Esophagus muscularis mucosa (tissue), 4 donors: ENCODE results near the gene CKB. TPM values are rescaled to one million over a fixed set of nuclear protein-coding genes. Genes with fewer than 3 reads are reported as not detected.

Experiments used
- DNase-seq: peaks from one replicate; pipeline ENCODE4 v3.0.0-alpha.2; 2017; ENCODE audit errors: extremely low spot score
- H3K27ac ChIP-seq, 4 donors: fragments of 200-600 bp; sonication (generic); replicated peaks in 1 of 4; 1 replicate in 3 of 4; 2 replicates in 1 of 4; pipeline ENCODE4 v1.5.1; 2016 to 2019; ENCODE audit warnings: mild to moderate bottlenecking in 1 of 4
- H3K27me3 ChIP-seq, 4 donors: fragments of 200-600 bp; sonication (generic); one replicate each; pipeline versions ENCODE4 v1.5.1 to v1.6.0; 2016 to 2019
- H3K36me3 ChIP-seq, 4 donors: fragments of 200-600 bp; sonication (generic); one replicate each; pipeline ENCODE4 v1.5.1; 2016 to 2019
- H3K4me1 ChIP-seq, 4 donors: fragments of 200-600 bp; sonication (generic); one replicate each; pipeline ENCODE4 v1.5.1; 2016 to 2019
- H3K4me3 ChIP-seq, 4 donors: fragments of 200-600 bp; sonication (generic); 1 replicate in 2 of 4; 2 replicates in 2 of 4; pipeline ENCODE4 v1.5.1; 2016 to 2019; ENCODE audit warnings: mild to moderate bottlenecking in 4 of 4, moderate library complexity in 1 of 4
- H3K9me3 ChIP-seq, 4 donors: fragments of 200-600 bp; sonication (generic); 1 replicate in 3 of 4; 2 replicates in 1 of 4; pipeline ENCODE4 v1.5.1; 2016 to 2019
- CTCF ChIP-seq, 3 experiments: fragments of 200-600 bp in 2 of 3; fragments of 450-650 bp in 1 of 3; sonication (generic) in 2 of 3; IDR thresholded peaks; one replicate each; pipeline ENCODE4 v1.5.1; 2017 to 2019; ENCODE audit warnings: antibody characterized with exemption in 3 of 3, mild to moderate bottlenecking in 2 of 3, moderate library complexity in 1 of 3
- EP300 ChIP-seq: sonication (generic); formaldehyde crosslinking; IDR thresholded peaks from one replicate; pipeline ENCODE4 v1.6.1; 2017; ENCODE audit warnings: antibody characterized with exemption
- POLR2A ChIP-seq: fragments of 450-650 bp; IDR thresholded peaks from one replicate; pipeline ENCODE4 v1.6.1; 2017; ENCODE audit warnings: antibody characterized with exemption, moderate library complexity, mild to moderate bottlenecking, low read depth
- POLR2AphosphoS5 ChIP-seq, 2 donors: sonication (generic); formaldehyde crosslinking; IDR thresholded peaks; one replicate each; pipeline ENCODE4 v1.6.1; 2017; ENCODE audit warnings: antibody characterized with exemption in 2 of 2
- WGBS: methylation state at CpG from one replicate; pipeline ENCODE4 v1.1.5; 2018; 5-methylcytosine and 5-hydroxymethylcytosine counted together
- intact Hi-C: fragments of 100-400 bp; cut with DNase I; formaldehyde crosslinking; loops from one replicate; pipeline ENCODE4 v1.15.1; 2023
- total RNA-seq, 4 donors: library from RNA; depleted of rRNA; stranded (reverse); fragments of >200 nt; gene quantifications; one replicate each; pipeline versions ENCODE4 v1.1.0 to v1.2.1, GENCODE V29; 2016

The CKB gene
- total RNA-seq, 4 donors from 2014 or later, result 917 to 1,843 (median 1,284) TPM

- peaks cover 6 to 11% (median 9%) of the 10 kb centered on the region in 4 donors for H3K4me1 ChIP-seq
- no peak overlapping the region for H3K27ac ChIP-seq
- intact Hi-C loops, result no loop called here
- 85% methylated on average over 8 of the region's 8 CpGs for WGBS
- H3K27me3 ChIP-seq, result no peaks in the 10 kb centered on the region
- DNase-seq, result no peak
- peaks cover 26 to 91% (median 81%) of the 10 kb centered on the region in 4 donors for H3K36me3 ChIP-seq
- H3K9me3 ChIP-seq, result no peaks in the 10 kb centered on the region
- no peak for TF ChIP-seq CTCF (IDR thresholded peaks at IDR 0.05)
- no peak for TF ChIP-seq EP300
- TF ChIP-seq POLR2A, result no peak
- TF ChIP-seq POLR2AphosphoS5 (IDR thresholded peaks at IDR 0.05), result no peak
- no peak overlapping the region for H3K4me3 ChIP-seq
Observed at GRCh38 chr14:103504991-103505565, 17.6 kb downstream of the CKB start.

- WGBS, result 90% methylated on average over 11 of the region's 12 CpGs
- H3K27ac ChIP-seq, result no peak overlapping the region
- peaks cover 8 to 16% (median 11%) of the 10 kb centered on the region in 4 donors for H3K4me1 ChIP-seq
- H3K4me3 ChIP-seq, result no peak overlapping the region
- DNase-seq, result no peak
- TF ChIP-seq POLR2A (no peak), EP300 (no peak), CTCF (IDR thresholded peaks at IDR 0.05) (no peak), POLR2AphosphoS5 (IDR thresholded peaks at IDR 0.05) (no peak)
- H3K36me3 ChIP-seq, result peaks cover 26 to 92% (median 79%) of the 10 kb centered on the region in 4 donors
- no peaks in the 10 kb centered on the region for H3K27me3 ChIP-seq
- H3K9me3 ChIP-seq, result no peaks in the 10 kb centered on the region
- intact Hi-C loops, result no loop called here
Observed at GRCh38 chr14:103503296-103503695, 19.3 kb downstream of the CKB start.

GRCh38 chr14:103502877-103503276 is 19.8 kb downstream of the CKB start:
- no peaks in the 10 kb centered on the region for H3K9me3 ChIP-seq
- H3K4me1 ChIP-seq, result peaks cover 8 to 16% (median 11%) of the 10 kb centered on the region in 4 donors
- H3K27me3 ChIP-seq, result no peaks in the 10 kb centered on the region
- DNase-seq, result no peak
- no peak overlapping the region for H3K4me3 ChIP-seq
- TF ChIP-seq CTCF (IDR thresholded peaks at IDR 0.05), result no peak
- no peak for TF ChIP-seq EP300
- no peak for TF ChIP-seq POLR2A
- TF ChIP-seq POLR2AphosphoS5 (IDR thresholded peaks at IDR 0.05), result no peak
- intact Hi-C loops, result no loop called here
- H3K27ac ChIP-seq, result no peak overlapping the region
- WGBS, result 94% methylated on average over 18 of the region's 18 CpGs
- peaks cover 26 to 92% (median 76%) of the 10 kb centered on the region in 4 donors for H3K36me3 ChIP-seq

- no peak for DNase-seq
- Histone ChIP-seq H3K4me1 (peaks cover 8 to 16% (median 11%) of the 10 kb centered on the region in 4 donors), H3K27me3 (no peaks in the 10 kb centered on the region), H3K9me3 (no peaks in the 10 kb centered on the region), H3K4me3 (no peak overlapping the region), H3K36me3 (peaks cover 26 to 84% (median 75%) of the 10 kb centered on the region in 4 donors), H3K27ac (no peak overlapping the region)
- 93% methylated on average over 9 of the region's 9 CpGs for WGBS
- intact Hi-C loops, result no loop called here
- TF ChIP-seq CTCF (IDR thresholded peaks at IDR 0.05) (no peak), EP300 (no peak), POLR2AphosphoS5 (IDR thresholded peaks at IDR 0.05) (no peak), POLR2A (no peak)
Observed at GRCh38 chr14:103501921-103502669, 20.5 kb downstream of the CKB start.
